ENCODE measurements around the gene NHP2. TPM values are rescaled to one million over a fixed set of nuclear protein-coding genes. Genes with fewer than 3 reads are reported as not detected.

NHP2 gene
- total RNA-seq, 4 donors from 2014 or later, result 157 to 261 (median 241) TPM

- peak overlapping the region; percentile 73 to 85 (median 78) for H3K27ac ChIP-seq
- TF ChIP-seq POLR2A (IDR thresholded peaks at IDR 0.05) (no peak), CTCF (IDR thresholded peaks at IDR 0.05 in 4 of 5, conservative IDR thresholded peaks at IDR 0.05 in 1 of 5) (no peak)
- peak; percentile 64 to 68 for ATAC-seq
- no peaks in the 10 kb centered on the region for H3K36me3 ChIP-seq
- H3K4me3 ChIP-seq, result peak overlapping the region; percentile 45 to 70 (median 54)
- peaks cover 3 to 5% (median 4%) of the 10 kb centered on the region in 3 donors for H3K27me3 ChIP-seq
- peaks cover 37 to 38% of the 10 kb centered on the region in 2 donors for H3K4me1 ChIP-seq
- intact Hi-C loops (cut with DNase I; ENCODE audit: low total_unique reads), result loop anchor here (1.0 to 10.0 kb wide), 6 partner anchors 9 to 503 kb away; partner anchors contain the start of genes CLK4 and NHP2
- in situ Hi-C loops (cut with MboI; ENCODE audit: low sequenced_read_pairs in 4 of 4), result no loop called here
- peak; percentile 33 to 60 for DNase-seq
- H3K9me3 ChIP-seq, result no peaks in the 10 kb centered on the region
Measured at GRCh38 chr5:178121391-178122276, 32.1 kb downstream of the NHP2 start.

- intact Hi-C loops (cut with DNase I; ENCODE audit: low total_unique reads), result loop anchor here (1.0 to 10.0 kb wide), 6 partner anchors 10 to 504 kb away; partner anchors contain the start of genes CLK4 and NHP2
- no peaks in the 10 kb centered on the region for H3K9me3 ChIP-seq
- H3K36me3 ChIP-seq, result no peaks in the 10 kb centered on the region
- in situ Hi-C loops (cut with MboI; ENCODE audit: low sequenced_read_pairs in 4 of 4), result no loop called here
- peak overlapping the region; percentile 73 to 85 (median 78) for H3K27ac ChIP-seq
- peaks cover 37 to 38% of the 10 kb centered on the region in 2 donors for H3K4me1 ChIP-seq
- peak; percentile 89 to 95 for DNase-seq
- peak overlapping the region; percentile 45 to 70 (median 54) for H3K4me3 ChIP-seq
- H3K27me3 ChIP-seq, result peaks cover 5 to 12% (median 11%) of the 10 kb centered on the region in 3 donors
- ATAC-seq, result peak; percentile 81 to 89
- peak in 1 of 2 donors; percentile 14 for TF ChIP-seq POLR2A (IDR thresholded peaks at IDR 0.05)
- TF ChIP-seq CTCF (IDR thresholded peaks at IDR 0.05 in 4 of 5, conservative IDR thresholded peaks at IDR 0.05 in 1 of 5), result peak; percentile 53 to 82 (median 69)
Measured at GRCh38 chr5:178120607-178121357, 32.9 kb downstream of the NHP2 start.

- no peaks in the 10 kb centered on the region for H3K36me3 ChIP-seq
- no peak for DNase-seq
- peaks cover 33 to 38% of the 10 kb centered on the region in 2 donors for H3K4me1 ChIP-seq
- no peaks in the 10 kb centered on the region for H3K9me3 ChIP-seq
- TF ChIP-seq CTCF (IDR thresholded peaks at IDR 0.05 in 4 of 5, conservative IDR thresholded peaks at IDR 0.05 in 1 of 5) (no peak), POLR2A (IDR thresholded peaks at IDR 0.05) (no peak)
- intact Hi-C loops (cut with DNase I; ENCODE audit: low total_unique reads), result loop anchor here (5.0 to 10.0 kb wide), 3 partner anchors 87 to 505 kb away; partner anchors contain the start of gene CLK4
- H3K27me3 ChIP-seq, result peaks cover 13 to 18% (median 17%) of the 10 kb centered on the region in 3 donors
- no peak for ATAC-seq
- no peak overlapping the region for H3K4me3 ChIP-seq
- in situ Hi-C loops (cut with MboI; ENCODE audit: low sequenced_read_pairs in 4 of 4), result no loop called here
- peak overlapping the region; percentile 13 to 85 (median 78) for H3K27ac ChIP-seq
Measured at GRCh38 chr5:178119915-178120606, 33.6 kb downstream of the NHP2 start.
